Endothelial cell of umbilical vein (primary cell): Measurements from ENCODE around the gene DHRS9.

ENCODE experiments used
- CTCF ChIP-seq, 2 donors: IDR thresholded peaks; 1 replicate in 1 of 2; 2 replicates in 1 of 2; pipeline ENCODE4 v1.5.1; 2011; ENCODE audit warnings: low read length in 2 of 2, mild to moderate bottlenecking in 2 of 2, moderate library complexity in 2 of 2, control low read depth in 1 of 2, inconsistent platforms in 1 of 2, low read depth in 1 of 2; ENCODE audit not compliant: insufficient read depth in 1 of 2; ENCODE audit errors: extremely low read depth in 1 of 2
- EZH2 ChIP-seq: IDR thresholded peaks from 2 replicates; pipeline ENCODE4 v1.6.1; 2012; ENCODE audit warnings: borderline replicate concordance, low read depth, mild to moderate bottlenecking, moderate library complexity, low read length, inconsistent platforms; ENCODE audit not compliant: severe bottlenecking
- FOS ChIP-seq: IDR thresholded peaks from 2 replicates; pipeline ENCODE4 v1.6.1; 2011; ENCODE audit warnings: mild to moderate bottlenecking, low read length, moderate library complexity, borderline replicate concordance; ENCODE audit not compliant: insufficient read depth
- GATA2 ChIP-seq: IDR thresholded peaks from 2 replicates; pipeline ENCODE4 v1.7.0; 2011; ENCODE audit warnings: low read depth, mild to moderate bottlenecking, moderate library complexity, mixed read lengths, low read length; ENCODE audit not compliant: insufficient read length, insufficient read depth
- JUN ChIP-seq: IDR thresholded peaks from 2 replicates; pipeline ENCODE4 v1.6.1; 2011; ENCODE audit warnings: borderline replicate concordance, low read depth; ENCODE audit not compliant: insufficient read length, insufficient read depth
- MYC ChIP-seq: IDR thresholded peaks from one replicate; pipeline ENCODE4 v1.6.1; 2011; ENCODE audit warnings: mild to moderate bottlenecking, low read depth, low read length
- POLR2A ChIP-seq: IDR thresholded peaks from 2 replicates; pipeline ENCODE4 v1.6.1; 2012; ENCODE audit warnings: low read depth, mild to moderate bottlenecking, control low read depth, low read length
- POLR2AphosphoS5 ChIP-seq: IDR thresholded peaks from 2 replicates; pipeline ENCODE4 v1.6.1; 2012; ENCODE audit warnings: low read depth, mild to moderate bottlenecking, control low read depth, low read length, moderate library complexity; ENCODE audit not compliant: insufficient read depth
- TF ChIP-seq, protein P1 (sequence below): IDR thresholded peaks from 2 replicates; pipeline ENCODE4 v1.6.1; 2011; ENCODE audit not compliant: insufficient read depth, insufficient read length

GRCh38 chr2:169129703-169130243 is 60.4 kb downstream of the DHRS9 start:
- no peak for TF ChIP-seq POLR2A
- no peak for TF ChIP-seq CTCF (IDR thresholded peaks at IDR 0.05; ENCODE audit: extremely low read depth in 1 of 2, insufficient read depth in 1 of 2, low read depth in 1 of 2, low read length in 2 of 2)
- TF ChIP-seq EZH2 = no peak
- no peak for TF ChIP-seq GATA2
- no peak for TF ChIP-seq JUN
- TF ChIP-seq, protein P1, sequence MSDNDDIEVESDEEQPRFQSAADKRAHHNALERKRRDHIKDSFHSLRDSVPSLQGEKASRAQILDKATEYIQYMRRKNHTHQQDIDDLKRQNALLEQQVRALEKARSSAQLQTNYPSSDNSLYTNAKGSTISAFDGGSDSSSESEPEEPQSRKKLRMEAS = no peak
- no peak for TF ChIP-seq FOS
- no peak for TF ChIP-seq POLR2AphosphoS5
- TF ChIP-seq MYC = no peak
